SK-N-MC (cell line): ENCODE measurements around the gene CABP4.

ENCODE experiments used
- EZH2 ChIP-seq: fragments of 200-600 bp; sonication (generic); IDR thresholded peaks from one replicate; pipeline ENCODE4 v1.6.1; 2017; ENCODE audit warnings: antibody characterized with exemption
- POLR2AphosphoS5 ChIP-seq: IDR thresholded peaks from 2 replicates; pipeline ENCODE4 v1.6.1; 2012; ENCODE audit warnings: mild to moderate bottlenecking, low read depth, low read length, borderline replicate concordance

GRCh38 chr11:67465189-67465510 lies 10.0 kb downstream of the CABP4 start:
- TF ChIP-seq EZH2 (no peak), POLR2AphosphoS5 (no peak)
